ENCODE results near the gene ATP11A.
"Not testable (repeated sequence)": the region's sequence is repeated elsewhere in the genome, so short reads cannot be mapped to it uniquely, and the experiment has no call there.

- not testable (repeated sequence) for TF ChIP-seq CTCF (IDR thresholded peaks at IDR 0.05; ENCODE audit: borderline replicate concordance, extremely low read depth, low read length, poor library complexity, severe bottlenecking); EZH2 (IDR thresholded peaks at IDR 0.05; ENCODE audit: borderline replicate concordance, low read depth, low read length, severe bottlenecking)
Measured at GRCh38 chr13:112786810-112787209, 97.0 kb downstream of the ATP11A start.

Measured in DND-41 (cell line).